ENCODE results near the gene COTL1. TPM values are rescaled to one million over a fixed set of nuclear protein-coding genes. Genes with fewer than 3 reads are reported as not detected.
A peak's percentile ranks its signal among the peaks of the same experiment; 100 is the strongest.

Gene COTL1
- total and polyA plus RNA-seq, 7 donors, result 6.1 to 44.5 (median 9.8) TPM

DNA sequence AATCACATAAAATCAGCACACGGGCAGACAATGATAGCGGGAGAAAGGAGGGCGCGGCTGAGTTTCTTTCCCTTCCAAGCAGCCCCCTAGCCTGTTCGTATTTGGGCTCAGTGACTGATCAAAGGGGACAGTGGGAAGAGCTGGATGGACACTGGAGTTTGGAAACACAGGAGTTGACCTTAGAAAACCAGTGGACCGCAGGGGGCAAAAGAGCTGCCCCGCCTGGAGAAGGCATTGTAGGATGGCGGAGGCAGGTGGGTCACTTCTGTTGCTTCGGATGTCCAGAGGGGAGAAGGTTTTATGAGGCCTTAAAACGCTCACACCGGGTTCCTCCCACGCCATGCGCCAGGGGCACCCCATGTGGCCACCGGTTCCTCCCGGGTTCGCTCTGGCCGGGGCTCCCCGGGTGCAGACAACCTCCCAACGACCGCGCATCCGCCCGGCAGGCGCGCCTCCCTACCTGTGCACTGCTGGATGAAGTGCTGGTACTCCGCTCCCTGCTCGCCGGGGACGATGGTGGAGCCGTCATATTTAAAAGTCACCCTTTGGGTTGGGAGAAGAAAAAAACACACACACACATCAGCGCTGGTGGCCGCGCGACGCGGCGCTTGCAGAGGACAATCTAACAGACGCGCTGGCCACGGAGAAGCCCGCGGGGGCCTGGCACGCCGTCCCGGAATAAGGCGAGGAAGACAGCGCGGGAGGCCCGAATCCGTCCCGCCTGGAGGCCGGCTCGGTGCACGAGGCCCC is 662 bp downstream of the COTL1 start:
- DNase-seq (peak in 1 of 2 donors; percentile 40), ATAC-seq (peak in 2 of 4 donors; percentile 12 to 16)
- Histone ChIP-seq H3K4me3 (peak overlapping the region; percentile 69), H3K27ac (no peak overlapping the region), H3K36me3 (ENCODE audit: insufficient read depth in 1 of 2, low read depth in 1 of 2) (no peaks in the 10 kb centered on the region), H3K9me3 (no peaks in the 10 kb centered on the region), H3K4me1 (peaks cover 10% of the 10 kb centered on the region), H3K27me3 (ENCODE audit: insufficient read depth in 3 of 3, low read length in 2 of 3) (peaks cover 0 to 41% (median 2%) of the 10 kb centered on the region in 3 donors)
- TF ChIP-seq, protein P1, sequence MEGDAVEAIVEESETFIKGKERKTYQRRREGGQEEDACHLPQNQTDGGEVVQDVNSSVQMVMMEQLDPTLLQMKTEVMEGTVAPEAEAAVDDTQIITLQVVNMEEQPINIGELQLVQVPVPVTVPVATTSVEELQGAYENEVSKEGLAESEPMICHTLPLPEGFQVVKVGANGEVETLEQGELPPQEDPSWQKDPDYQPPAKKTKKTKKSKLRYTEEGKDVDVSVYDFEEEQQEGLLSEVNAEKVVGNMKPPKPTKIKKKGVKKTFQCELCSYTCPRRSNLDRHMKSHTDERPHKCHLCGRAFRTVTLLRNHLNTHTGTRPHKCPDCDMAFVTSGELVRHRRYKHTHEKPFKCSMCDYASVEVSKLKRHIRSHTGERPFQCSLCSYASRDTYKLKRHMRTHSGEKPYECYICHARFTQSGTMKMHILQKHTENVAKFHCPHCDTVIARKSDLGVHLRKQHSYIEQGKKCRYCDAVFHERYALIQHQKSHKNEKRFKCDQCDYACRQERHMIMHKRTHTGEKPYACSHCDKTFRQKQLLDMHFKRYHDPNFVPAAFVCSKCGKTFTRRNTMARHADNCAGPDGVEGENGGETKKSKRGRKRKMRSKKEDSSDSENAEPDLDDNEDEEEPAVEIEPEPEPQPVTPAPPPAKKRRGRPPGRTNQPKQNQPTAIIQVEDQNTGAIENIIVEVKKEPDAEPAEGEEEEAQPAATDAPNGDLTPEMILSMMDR (IDR thresholded peaks at IDR 0.05), result no peak
- intact Hi-C loops (cut with DNase I), result loop anchor here in 1 of 2 donors (1.0 kb wide), 1 partner anchor 105 kb away; no protein-coding TSS in a partner anchor
- 2 to 6% (median 4%) methylated on average over 53 to 54 of the region's 54 CpGs for WGBS, 3 donors

DNA sequence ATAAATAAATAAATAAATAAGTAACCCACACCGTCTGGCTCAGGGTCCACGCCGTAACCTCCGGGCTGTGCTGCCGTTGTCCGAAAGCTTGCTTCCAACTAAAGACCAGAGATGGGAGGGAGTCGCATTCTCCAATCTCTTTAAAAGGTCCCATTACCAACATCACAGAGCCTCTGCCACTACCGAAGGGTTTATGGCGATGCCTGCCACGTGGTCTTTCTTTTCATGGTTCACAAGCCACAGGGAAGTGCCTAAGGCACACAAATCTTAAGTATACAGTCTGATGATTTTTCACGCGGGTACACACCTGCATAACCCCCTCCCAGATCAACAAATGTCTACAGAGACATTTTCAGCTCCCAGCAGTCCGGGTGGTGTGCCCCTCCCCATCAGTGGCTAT is 1.4 kb downstream of the COTL1 start:
- Histone ChIP-seq H3K4me1 (peaks cover 10% of the 10 kb centered on the region), H3K4me3 (peak overlapping the region; percentile 69), H3K27ac (no peak overlapping the region), H3K27me3 (ENCODE audit: insufficient read depth in 3 of 3, low read length in 2 of 3) (peaks cover 0 to 47% (median 2%) of the 10 kb centered on the region in 3 donors), H3K9me3 (no peaks in the 10 kb centered on the region), H3K36me3 (ENCODE audit: insufficient read depth in 1 of 2, low read depth in 1 of 2) (no peaks in the 10 kb centered on the region)
- ATAC-seq (no peak), DNase-seq (no peak)
- intact Hi-C loops (cut with DNase I), result no loop called here
- 45 to 59% (median 52%) methylated on average over 13 of the region's 13 CpGs for WGBS, 3 donors
- TF ChIP-seq, protein P1 (IDR thresholded peaks at IDR 0.05), result no peak

DNA sequence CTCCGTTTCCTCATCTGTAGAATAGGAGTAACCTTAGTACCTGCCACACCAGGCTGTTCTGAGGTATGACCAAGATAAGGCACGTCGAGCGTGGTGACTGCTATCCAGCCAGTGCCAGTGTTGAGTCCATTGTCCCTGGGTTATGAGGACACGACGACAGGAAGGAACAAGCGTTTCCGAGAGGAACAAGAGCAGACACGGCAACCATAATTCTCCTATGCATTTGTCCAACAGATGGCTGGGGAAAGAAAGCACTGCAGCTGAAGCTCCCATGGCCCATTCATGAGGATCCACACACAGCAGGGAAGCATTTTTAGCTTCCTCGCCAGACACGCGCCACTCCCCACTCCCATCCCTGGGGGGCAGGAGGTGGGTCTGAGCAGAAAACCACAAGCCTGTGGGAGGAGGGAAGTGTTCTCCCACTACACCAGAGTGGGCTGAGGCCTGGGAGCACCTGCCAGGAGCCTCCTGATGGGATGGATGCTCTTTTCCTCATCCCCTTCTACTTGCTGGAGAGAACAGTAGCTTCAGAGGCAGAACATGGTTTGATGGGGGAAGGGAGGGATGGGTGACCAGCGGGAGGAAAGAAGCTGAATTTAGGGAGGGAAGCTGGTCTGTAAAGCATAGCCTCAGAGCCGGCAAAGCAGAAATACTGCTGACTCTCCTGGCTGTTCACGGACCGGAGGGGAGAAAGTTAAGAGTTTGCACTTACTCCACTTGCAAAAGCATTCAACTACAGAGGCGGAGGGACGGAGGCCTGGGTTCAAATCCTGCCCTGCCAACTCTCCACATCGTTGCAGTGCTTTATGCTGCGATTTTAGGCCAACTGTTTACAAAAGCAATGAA is 2.7 kb downstream of the COTL1 start:
- intact Hi-C loops (cut with DNase I), result no loop called here
- Histone ChIP-seq H3K36me3 (ENCODE audit: insufficient read depth in 1 of 2, low read depth in 1 of 2) (no peaks in the 10 kb centered on the region), H3K27me3 (ENCODE audit: insufficient read depth in 3 of 3, low read length in 2 of 3) (peaks cover 0 to 54% (median 2%) of the 10 kb centered on the region in 3 donors), H3K9me3 (no peaks in the 10 kb centered on the region), H3K27ac (no peak overlapping the region), H3K4me3 (no peak overlapping the region), H3K4me1 (peaks cover 10% of the 10 kb centered on the region)
- no peak for DNase-seq
- TF ChIP-seq, protein P1 (IDR thresholded peaks at IDR 0.05), result no peak
- 79 to 85% (median 81%) methylated on average over 20 of the region's 20 CpGs for WGBS, 3 donors
- ATAC-seq, result no peak

DNA sequence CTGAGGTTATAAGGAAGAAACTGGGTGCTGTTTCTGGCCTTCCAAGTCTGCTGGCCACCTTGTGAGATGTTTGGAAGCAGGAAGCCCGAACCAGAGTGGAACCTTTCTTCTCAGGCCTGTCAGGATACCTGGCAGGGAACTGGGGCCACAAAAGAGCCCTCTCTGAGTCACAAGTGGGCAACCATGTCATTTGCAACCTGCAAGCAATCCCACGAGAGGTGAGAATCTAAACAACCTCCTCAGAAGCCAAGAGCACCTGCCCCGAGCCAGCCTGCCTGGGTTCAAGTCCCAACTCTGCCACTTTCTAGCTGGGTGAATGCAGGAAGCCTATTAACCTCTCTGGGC is 3.3 kb downstream of the COTL1 start:
- H3K4me1 ChIP-seq, result peaks cover 10% of the 10 kb centered on the region

More for the DNA sequence above, 3.3 kb downstream of the COTL1 start:
- no peak for ATAC-seq
- Histone ChIP-seq H3K27ac (no peak overlapping the region), H3K27me3 (ENCODE audit: insufficient read depth in 3 of 3, low read length in 2 of 3) (peaks cover 0 to 54% (median 2%) of the 10 kb centered on the region in 3 donors), H3K36me3 (ENCODE audit: insufficient read depth in 1 of 2, low read depth in 1 of 2) (no peaks in the 10 kb centered on the region), H3K4me3 (no peak overlapping the region), H3K9me3 (no peaks in the 10 kb centered on the region)
- DNase-seq, result no peak
- 90 to 94% (median 91%) methylated on average over 3 of the region's 3 CpGs for WGBS, 3 donors
- intact Hi-C loops (cut with DNase I), result no loop called here
- TF ChIP-seq, protein P1 (IDR thresholded peaks at IDR 0.05), result no peak
